GM12878 (cell line): ENCODE results near the gene TMEM45A. TPM values are rescaled to one million over a fixed set of nuclear protein-coding genes. Genes with fewer than 3 reads are reported as not detected.

Experiments used
- ATAC-seq: fragments of 200-7000 bp; cut with Tn5 transposase; 3 replicates; pipeline ENCODE4 v1.9.1; 2020; ENCODE audit warnings: mild to moderate bottlenecking, moderate library complexity
- BruUV-seq: library from RNA; stranded (reverse); fragments of 400-500 nt; replicated peaks from 2 replicates; lab custom pipeline; 2021; lab: Mats Ljungman, UMichigan
- CTCF ChIA-PET: fragments of 300-600 bp; sonication (Branson Sonifier 250); formaldehyde crosslinking; extraction: SDS; loops from one replicate; lab custom pipeline; 2021; ENCODE audit warnings: inconsistent platforms; lab: Yijun Ruan, JAX
- POLR2A ChIA-PET: fragments of 350-600 bp; formaldehyde crosslinking; extraction: SDS; loops from one replicate; lab custom pipeline; 2021; ENCODE audit warnings: inconsistent platforms; lab: Charles Lee
- RAD21 ChIA-PET: fragments of 300-600 bp; sonication (Branson Sonifier 250); formaldehyde crosslinking; loops from one replicate; lab custom pipeline; 2023; ENCODE audit warnings: antibody characterized with exemption; ENCODE audit not compliant: unreplicated experiment; lab: Charles Lee
- SMC1A ChIA-PET: fragments of 300-600 bp; sonication (Branson Sonifier 250); formaldehyde crosslinking; loops from one replicate; lab custom pipeline; 2023; ENCODE audit not compliant: unreplicated experiment, uncharacterized antibody; lab: Charles Lee
- DNase-seq: peaks from one replicate; pipeline ENCODE4 v3.0.0-alpha.2; 2011; ENCODE audit warnings: low read depth, low spot score
- FAIRE-seq: peaks from 3 replicates; lab custom pipeline; 2011; peaks lifted over from hg19 to GRCh38; lab: Jason Lieb, UNC
- H2AFZ ChIP-seq: 2 replicates; pipeline ENCODE4 v1.6.0; 2011; ENCODE audit warnings: low read depth, low read length, control low read depth; ENCODE audit not compliant: control insufficient read depth
- H3K27ac ChIP-seq: 2 replicates; pipeline ENCODE4 v1.5.1; 2011; ENCODE audit warnings: control low read depth; ENCODE audit not compliant: control insufficient read depth, insufficient read depth
- H3K27me3 ChIP-seq, 2 experiments: replicated peaks in 1 of 2; 2 replicates each; pipeline versions ENCODE4 v1.6.0 to v1.6.1; 2011; ENCODE audit warnings: low read length in 1 of 2; ENCODE audit not compliant: control insufficient read depth in 2 of 2, insufficient read depth in 2 of 2
- H3K36me3 ChIP-seq, 2 experiments: 2 replicates each; pipeline ENCODE4 v1.5.1; 2011; ENCODE audit warnings: low read length in 1 of 2; ENCODE audit not compliant: control insufficient read depth in 2 of 2, insufficient read depth in 2 of 2
- H3K4me1 ChIP-seq: 2 replicates; pipeline ENCODE4 v1.6.1; 2011; ENCODE audit warnings: mild to moderate bottlenecking, low read length, moderate library complexity, mixed read lengths; ENCODE audit not compliant: control insufficient read depth, insufficient read depth
- H3K4me2 ChIP-seq: 2 replicates; pipeline ENCODE4 v1.6.0; 2011; ENCODE audit warnings: control low read depth; ENCODE audit not compliant: control insufficient read depth, insufficient read depth
- H3K4me3 ChIP-seq: fragments of 200-600 bp; sonication (generic); 2 replicates; pipeline ENCODE4 v1.5.1; 2016
- H3K79me2 ChIP-seq: 2 replicates; pipeline ENCODE4 v1.6.0; 2011; ENCODE audit warnings: low read length; ENCODE audit not compliant: control insufficient read depth, insufficient read depth
- H3K9ac ChIP-seq: 2 replicates; pipeline ENCODE4 v1.8.0; 2011; ENCODE audit warnings: low read length, control low read depth, mixed read lengths; ENCODE audit not compliant: control insufficient read depth, insufficient read depth
- H3K9me3 ChIP-seq: replicated peaks from 3 replicates; pipeline ENCODE4 v1.5.1; 2011; ENCODE audit warnings: mild to moderate bottlenecking, low read length; ENCODE audit not compliant: control insufficient read depth, insufficient read depth
- H4K20me1 ChIP-seq: 2 replicates; pipeline ENCODE4 v1.6.0; 2011; ENCODE audit not compliant: control insufficient read depth, insufficient read depth
- ATF7 ChIP-seq: fragments of 450-650 bp; IDR thresholded peaks from 2 replicates; pipeline ENCODE4 v1.6.1; 2016; ENCODE audit warnings: low read depth, mild to moderate bottlenecking
- BHLHE40 ChIP-seq, 2 experiments: fragments of 450-650 bp in 1 of 2; IDR thresholded peaks; 2 replicates each; pipeline ENCODE4 v1.6.1; 2011 to 2017; ENCODE audit warnings: low read depth in 2 of 2, borderline replicate concordance in 1 of 2, improper control_type of control experiment in 1 of 2, low read length in 1 of 2, mild to moderate bottlenecking in 1 of 2
- DPF2 ChIP-seq: fragments of 450-650 bp; IDR thresholded peaks from 2 replicates; pipeline ENCODE4 v1.6.1; 2017; ENCODE audit warnings: mild to moderate bottlenecking
- FOXK2 ChIP-seq: fragments of 450-650 bp; IDR thresholded peaks from 2 replicates; pipeline ENCODE4 v1.6.1; 2017; ENCODE audit warnings: mild to moderate bottlenecking, moderate library complexity
- IKZF1 ChIP-seq: fragments of 450-650 bp; conservative IDR thresholded peaks from 2 replicates; pipeline ENCODE4 v1.6.1; 2017; ENCODE audit warnings: antibody characterized with exemption, mild to moderate bottlenecking
- MYB ChIP-seq: fragments of 150-350 bp; IDR thresholded peaks from 2 replicates; pipeline ENCODE4 v1.6.1; 2014; ENCODE audit warnings: mild to moderate bottlenecking, low read depth, low read length, borderline replicate concordance
- SMAD5 ChIP-seq: IDR thresholded peaks from 2 replicates; pipeline ENCODE4 v1.6.1; 2016; ENCODE audit warnings: antibody characterized with exemption, low read depth
- SPI1 ChIP-seq: IDR thresholded peaks from 2 replicates; pipeline ENCODE4 v1.6.1; 2011; ENCODE audit warnings: low read depth, mild to moderate bottlenecking, low read length, moderate library complexity, borderline replicate concordance; ENCODE audit not compliant: insufficient read depth
- TCF12 ChIP-seq: IDR thresholded peaks from 2 replicates; pipeline ENCODE4 v1.6.1; 2011; ENCODE audit warnings: low read depth, mild to moderate bottlenecking, low read length
- TCF3 ChIP-seq: IDR thresholded peaks from 2 replicates; pipeline ENCODE4 v1.6.1; 2012; ENCODE audit warnings: low read depth, mild to moderate bottlenecking, low read length, borderline replicate concordance; ENCODE audit not compliant: insufficient read depth
- WGBS: methylation state at CpG from one replicate; pipeline ENCODE4 v1.1.6; 2016; ENCODE audit warnings: low lambda C conversion rate; ENCODE audit not compliant: insufficient replicate concordance, insufficient coverage; ENCODE audit errors: missing lambda C conversion rate; 5-methylcytosine and 5-hydroxymethylcytosine counted together
- in situ Hi-C: fragments of 300-500 bp; cut with MboI; formaldehyde crosslinking; loops from 9 replicates; pipeline ENCODE4 v1.14.3; 2018; ENCODE audit warnings: mixed read lengths
- intact Hi-C: fragments of 100-400 bp; cut with micrococcal nuclease; formaldehyde crosslinking; loops from one replicate; pipeline ENCODE4 v1.14.2; 2022; ENCODE audit not compliant: unreplicated experiment
- polyA plus RNA-seq, 11 experiments: library from polyadenylated mRNA; depleted of rRNA in 4 of 11; unstranded in 6 of 11; stranded (reverse) in 5 of 11; fragments of >200 nt; fragmentation: Nextera tagmentation in 4 of 11; fragmentation: Illumina TruSeq in 1 of 11; extraction: Ambion mirVana in 4 of 11; extraction: Trizol in 1 of 11; gene quantifications; 1 replicate in 1 of 11; 2 replicates in 10 of 11; pipeline versions ENCODE4 v1.2.1 to v1.2.3, GENCODE V29; 2011 to 2016; ENCODE audit warnings: inconsistent platforms in 2 of 11, missing spikeins in 2 of 11, low read depth in 1 of 11
- total RNA-seq, 4 experiments: library from RNA; depleted of rRNA in 3 of 4; stranded (reverse); fragments of >200 nt in 3 of 4; fragmentation: Illumina TruSeq in 1 of 4; extraction: Trizol in 1 of 4; gene quantifications; 2 replicates each; pipeline versions ENCODE4 v1.2.1 to v1.2.3, GENCODE V29; 2013 to 2021
- TF ChIP-seq, protein P1 (sequence below): fragments of 450-650 bp; IDR thresholded peaks from 2 replicates; pipeline ENCODE4 v1.6.1; 2017; ENCODE audit warnings: mild to moderate bottlenecking, moderate library complexity
- TF ChIP-seq, protein P2 (sequence below): fragments of 450-650 bp; IDR thresholded peaks from 2 replicates; pipeline ENCODE4 v1.6.1; 2016; ENCODE audit warnings: mild to moderate bottlenecking
- TF ChIP-seq, protein P3 (sequence below): fragments of 450-650 bp; IDR thresholded peaks from 2 replicates; pipeline ENCODE4 v1.6.1; 2016; ENCODE audit warnings: mild to moderate bottlenecking, moderate library complexity, borderline replicate concordance

TMEM45A gene
- total and polyA plus RNA-seq, 10 of the 15 experiments (the other 5 are each of a cell fraction or from before 2014, with no cell fraction given) = 0.34 to 5.3 (median 0.83) TPM

DNA sequence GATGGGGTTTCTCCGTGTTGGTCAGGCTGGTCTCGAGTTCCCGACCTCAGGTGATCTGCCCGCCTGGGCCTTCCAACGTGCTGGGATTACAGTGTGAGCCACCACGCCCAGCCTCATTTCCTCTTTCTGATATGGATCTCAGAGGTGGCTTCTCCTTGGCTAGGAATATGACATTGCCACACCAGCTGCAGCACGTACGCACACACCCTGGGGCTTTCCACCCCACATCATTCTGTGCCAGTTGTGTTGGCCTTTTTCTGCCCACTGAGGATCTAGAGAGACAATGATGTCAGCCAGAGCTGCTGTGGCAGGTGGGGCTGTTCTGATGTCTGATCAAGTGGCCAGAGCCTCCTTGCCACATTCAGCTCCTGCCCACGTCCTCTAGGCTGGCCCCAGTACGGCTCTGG is 29.0 kb downstream of the TMEM45A start:
- whole genome bisulfite sequencing = 56% methylated on average over 10 of the region's 10 CpGs
- no TSS peak for BruUV-seq
- Histone ChIP-seq H3K4me1 (no peaks in the 10 kb centered on the region; the same call in 1 of the 2 replicates), H2AFZ (no peak overlapping the region), H3K9ac (no peak overlapping the region), H3K79me2 (no peaks in the 10 kb centered on the region), H3K4me3 (no peak overlapping the region), H3K36me3 (no peaks in the 10 kb centered on the region; a peak in 1 of 4 replicates), H4K20me1 (no peaks in the 10 kb centered on the region), H3K9me3 (no peaks in the 10 kb centered on the region; the same call in 2 of the 3 replicates), H3K27ac (no peak overlapping the region), H3K27me3 (no peaks in the 10 kb centered on the region), H3K4me2 (no peak overlapping the region)
- ChIA-PET SMC1A (interaction anchor here (0.5 to 1.4 kb wide), 7 partner anchors 9 to 204 kb away, joined by 3 to 7 read pairs (median 4); no protein-coding TSS in a partner anchor), CTCF (interaction anchor here (1.1 to 1.3 kb wide), 2 partner anchors 9 to 15 kb away, joined by 3 read pairs; no protein-coding TSS in a partner anchor), POLR2A (no interaction called here), RAD21 (interaction anchor here (0.8 to 2.6 kb wide), 4 partner anchors 12 to 59 kb away, joined by 3 to 11 read pairs (median 6); no protein-coding TSS in a partner anchor)
- intact Hi-C loops (no loop called here), in situ Hi-C loops (no loop called here)
- FAIRE-seq (no peak), DNase-seq (peak; percentile 78), ATAC-seq (peak; percentile 87)
- TF ChIP-seq, protein P1, sequence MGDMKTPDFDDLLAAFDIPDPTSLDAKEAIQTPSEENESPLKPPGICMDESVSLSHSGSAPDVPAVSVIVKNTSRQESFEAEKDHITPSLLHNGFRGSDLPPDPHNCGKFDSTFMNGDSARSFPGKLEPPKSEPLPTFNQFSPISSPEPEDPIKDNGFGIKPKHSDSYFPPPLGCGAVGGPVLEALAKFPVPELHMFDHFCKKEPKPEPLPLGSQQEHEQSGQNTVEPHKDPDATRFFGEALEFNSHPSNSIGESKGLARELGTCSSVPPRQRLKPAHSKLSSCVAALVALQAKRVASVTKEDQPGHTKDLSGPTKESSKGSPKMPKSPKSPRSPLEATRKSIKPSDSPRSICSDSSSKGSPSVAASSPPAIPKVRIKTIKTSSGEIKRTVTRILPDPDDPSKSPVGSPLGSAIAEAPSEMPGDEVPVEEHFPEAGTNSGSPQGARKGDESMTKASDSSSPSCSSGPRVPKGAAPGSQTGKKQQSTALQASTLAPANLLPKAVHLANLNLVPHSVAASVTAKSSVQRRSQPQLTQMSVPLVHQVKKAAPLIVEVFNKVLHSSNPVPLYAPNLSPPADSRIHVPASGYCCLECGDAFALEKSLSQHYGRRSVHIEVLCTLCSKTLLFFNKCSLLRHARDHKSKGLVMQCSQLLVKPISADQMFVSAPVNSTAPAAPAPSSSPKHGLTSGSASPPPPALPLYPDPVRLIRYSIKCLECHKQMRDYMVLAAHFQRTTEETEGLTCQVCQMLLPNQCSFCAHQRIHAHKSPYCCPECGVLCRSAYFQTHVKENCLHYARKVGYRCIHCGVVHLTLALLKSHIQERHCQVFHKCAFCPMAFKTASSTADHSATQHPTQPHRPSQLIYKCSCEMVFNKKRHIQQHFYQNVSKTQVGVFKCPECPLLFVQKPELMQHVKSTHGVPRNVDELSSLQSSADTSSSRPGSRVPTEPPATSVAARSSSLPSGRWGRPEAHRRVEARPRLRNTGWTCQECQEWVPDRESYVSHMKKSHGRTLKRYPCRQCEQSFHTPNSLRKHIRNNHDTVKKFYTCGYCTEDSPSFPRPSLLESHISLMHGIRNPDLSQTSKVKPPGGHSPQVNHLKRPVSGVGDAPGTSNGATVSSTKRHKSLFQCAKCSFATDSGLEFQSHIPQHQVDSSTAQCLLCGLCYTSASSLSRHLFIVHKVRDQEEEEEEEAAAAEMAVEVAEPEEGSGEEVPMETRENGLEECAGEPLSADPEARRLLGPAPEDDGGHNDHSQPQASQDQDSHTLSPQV = peak; percentile 14; the same call in 1 of the 2 replicates
- TF ChIP-seq MYB (no peak), FOXK2 (no peak), SMAD5 (no peak), ATF7 (peak; percentile 63; the same call in 1 of the 2 replicates), TCF12 (peak; percentile 42; the same call in 1 of the 2 replicates), BHLHE40 (IDR thresholded peaks at IDR 0.05; ENCODE audit: borderline replicate concordance in 1 of 2, low read depth in 2 of 2, low read length in 1 of 2) (peak in 1 of 2 experiments; percentile 68; a peak in 2 of 4 replicates), TCF3 (0 out of 2 replicates have a peak, but pooled peaks have one; percentile 28), SPI1 (peak; percentile 63; the same call in 1 of the 2 replicates), IKZF1 (peak; percentile 88), DPF2 (peak; percentile 50; the same call in 1 of the 2 replicates)
- TF ChIP-seq, protein P2, sequence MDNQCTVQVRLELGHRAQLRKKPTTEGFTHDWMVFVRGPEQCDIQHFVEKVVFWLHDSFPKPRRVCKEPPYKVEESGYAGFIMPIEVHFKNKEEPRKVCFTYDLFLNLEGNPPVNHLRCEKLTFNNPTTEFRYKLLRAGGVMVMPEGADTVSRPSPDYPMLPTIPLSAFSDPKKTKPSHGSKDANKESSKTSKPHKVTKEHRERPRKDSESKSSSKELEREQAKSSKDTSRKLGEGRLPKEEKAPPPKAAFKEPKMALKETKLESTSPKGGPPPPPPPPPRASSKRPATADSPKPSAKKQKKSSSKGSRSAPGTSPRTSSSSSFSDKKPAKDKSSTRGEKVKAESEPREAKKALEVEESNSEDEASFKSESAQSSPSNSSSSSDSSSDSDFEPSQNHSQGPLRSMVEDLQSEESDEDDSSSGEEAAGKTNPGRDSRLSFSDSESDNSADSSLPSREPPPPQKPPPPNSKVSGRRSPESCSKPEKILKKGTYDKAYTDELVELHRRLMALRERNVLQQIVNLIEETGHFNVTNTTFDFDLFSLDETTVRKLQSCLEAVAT = peak; percentile 58; the same call in 1 of the 2 replicates
- TF ChIP-seq, protein P3, sequence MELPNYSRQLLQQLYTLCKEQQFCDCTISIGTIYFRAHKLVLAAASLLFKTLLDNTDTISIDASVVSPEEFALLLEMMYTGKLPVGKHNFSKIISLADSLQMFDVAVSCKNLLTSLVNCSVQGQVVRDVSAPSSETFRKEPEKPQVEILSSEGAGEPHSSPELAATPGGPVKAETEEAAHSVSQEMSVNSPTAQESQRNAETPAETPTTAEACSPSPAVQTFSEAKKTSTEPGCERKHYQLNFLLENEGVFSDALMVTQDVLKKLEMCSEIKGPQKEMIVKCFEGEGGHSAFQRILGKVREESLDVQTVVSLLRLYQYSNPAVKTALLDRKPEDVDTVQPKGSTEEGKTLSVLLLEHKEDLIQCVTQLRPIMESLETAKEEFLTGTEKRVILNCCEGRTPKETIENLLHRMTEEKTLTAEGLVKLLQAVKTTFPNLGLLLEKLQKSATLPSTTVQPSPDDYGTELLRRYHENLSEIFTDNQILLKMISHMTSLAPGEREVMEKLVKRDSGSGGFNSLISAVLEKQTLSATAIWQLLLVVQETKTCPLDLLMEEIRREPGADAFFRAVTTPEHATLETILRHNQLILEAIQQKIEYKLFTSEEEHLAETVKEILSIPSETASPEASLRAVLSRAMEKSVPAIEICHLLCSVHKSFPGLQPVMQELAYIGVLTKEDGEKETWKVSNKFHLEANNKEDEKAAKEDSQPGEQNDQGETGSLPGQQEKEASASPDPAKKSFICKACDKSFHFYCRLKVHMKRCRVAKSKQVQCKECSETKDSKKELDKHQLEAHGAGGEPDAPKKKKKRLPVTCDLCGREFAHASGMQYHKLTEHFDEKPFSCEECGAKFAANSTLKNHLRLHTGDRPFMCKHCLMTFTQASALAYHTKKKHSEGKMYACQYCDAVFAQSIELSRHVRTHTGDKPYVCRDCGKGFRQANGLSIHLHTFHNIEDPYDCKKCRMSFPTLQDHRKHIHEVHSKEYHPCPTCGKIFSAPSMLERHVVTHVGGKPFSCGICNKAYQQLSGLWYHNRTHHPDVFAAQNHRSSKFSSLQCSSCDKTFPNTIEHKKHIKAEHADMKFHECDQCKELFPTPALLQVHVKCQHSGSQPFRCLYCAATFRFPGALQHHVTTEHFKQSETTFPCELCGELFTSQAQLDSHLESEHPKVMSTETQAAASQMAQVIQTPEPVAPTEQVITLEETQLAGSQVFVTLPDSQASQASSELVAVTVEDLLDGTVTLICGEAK = no peak
